Natural killer cell (primary cell): Measurements from ENCODE around the gene RPS6KL1. TPM values are rescaled to one million over a fixed set of nuclear protein-coding genes. Genes with fewer than 3 reads are reported as not detected.

ENCODE experiments used
- ATAC-seq, 3 donors: fragments of 150-1000 bp in 2 of 3; fragments of 200-7000 bp in 1 of 3; cut with Tn5 transposase; 1 replicate in 1 of 3; 2 replicates in 2 of 3; pipeline ENCODE4 v1.10.0; 2021; ENCODE audit warnings: mild to moderate bottlenecking in 2 of 3, moderate library complexity in 2 of 3
- DNase-seq, 2 donors: peaks; one replicate each; pipeline versions ENCODE4 v3.0.0 to v3.0.0-alpha.2; 2013 to 2021; ENCODE audit warnings: mixed read lengths in 1 of 2
- H3K27ac ChIP-seq: one replicate; pipeline ENCODE4 v1.5.1; 2013; ENCODE audit warnings: mild to moderate bottlenecking, low read length
- H3K27me3 ChIP-seq: one replicate; pipeline ENCODE4 v1.6.1; 2013; ENCODE audit warnings: low read length; ENCODE audit not compliant: control insufficient read depth, insufficient read depth
- H3K36me3 ChIP-seq: one replicate; pipeline ENCODE4 v1.6.1; 2013; ENCODE audit warnings: low read length; ENCODE audit not compliant: control insufficient read depth, insufficient read depth
- H3K4me1 ChIP-seq: one replicate; pipeline ENCODE4 v1.6.1; 2013; ENCODE audit warnings: low read length; ENCODE audit not compliant: control insufficient read depth, insufficient read depth
- H3K4me3 ChIP-seq: one replicate; pipeline ENCODE4 v1.5.1; 2013; ENCODE audit warnings: low read length
- H3K9me3 ChIP-seq: one replicate; pipeline ENCODE4 v1.6.1; 2013; ENCODE audit warnings: low read length; ENCODE audit not compliant: control insufficient read depth, insufficient read depth
- H3K27ac Mint-ChIP-seq, 2 donors: one replicate each; pipeline ENCODE4 v1.8.0; 2022; ENCODE audit warnings: mild to moderate bottlenecking in 2 of 2, mixed read lengths in 2 of 2, moderate library complexity in 1 of 2
- H3K27me3 Mint-ChIP-seq, 2 donors: one replicate each; pipeline ENCODE4 v1.8.0; 2022; ENCODE audit warnings: low read depth in 2 of 2, mixed read lengths in 2 of 2
- H3K36me3 Mint-ChIP-seq: one replicate; pipeline ENCODE4 v1.8.0; 2022; ENCODE audit warnings: mixed read lengths
- H3K4me1 Mint-ChIP-seq, 2 donors: one replicate each; pipeline ENCODE4 v1.8.0; 2022; ENCODE audit warnings: mixed read lengths in 2 of 2
- H3K4me3 Mint-ChIP-seq: one replicate; pipeline ENCODE4 v1.8.0; 2022; ENCODE audit warnings: mild to moderate bottlenecking, moderate library complexity, mixed read lengths
- H3K9me3 Mint-ChIP-seq, 2 donors: one replicate each; pipeline ENCODE4 v1.8.0; 2022; ENCODE audit warnings: mixed read lengths in 2 of 2
- WGBS: methylation state at CpG from one replicate; pipeline ENCODE4 v1.1.7; 2013; ENCODE audit warnings: missing lambda C conversion rate; ENCODE audit not compliant: insufficient coverage; 5-methylcytosine and 5-hydroxymethylcytosine counted together
- intact Hi-C: fragments of 100-400 bp; cut with micrococcal nuclease; formaldehyde crosslinking; loops from one replicate; pipeline ENCODE4 v1.14.2; 2022
- total RNA-seq, 4 donors: library from RNA; stranded (reverse); fragments of 120-200 nt in 1 of 4; gene quantifications; one replicate each; pipeline versions ENCODE4 v1.2.3 to v1.2.4, GENCODE V29; 2013 to 2022
- TF ChIP-seq, protein P1 (sequence below): fragments of 200-600 bp; IDR thresholded peaks from one replicate; pipeline ENCODE4 v1.8.0; 2022; ENCODE audit warnings: antibody characterized with exemption

Gene RPS6KL1
- total RNA-seq, 3 donors from 2014 or later (not counting 1 experiment from before 2014, with no cell fraction given): 1.9 to 7.9 (median 2.9) TPM

DNA sequence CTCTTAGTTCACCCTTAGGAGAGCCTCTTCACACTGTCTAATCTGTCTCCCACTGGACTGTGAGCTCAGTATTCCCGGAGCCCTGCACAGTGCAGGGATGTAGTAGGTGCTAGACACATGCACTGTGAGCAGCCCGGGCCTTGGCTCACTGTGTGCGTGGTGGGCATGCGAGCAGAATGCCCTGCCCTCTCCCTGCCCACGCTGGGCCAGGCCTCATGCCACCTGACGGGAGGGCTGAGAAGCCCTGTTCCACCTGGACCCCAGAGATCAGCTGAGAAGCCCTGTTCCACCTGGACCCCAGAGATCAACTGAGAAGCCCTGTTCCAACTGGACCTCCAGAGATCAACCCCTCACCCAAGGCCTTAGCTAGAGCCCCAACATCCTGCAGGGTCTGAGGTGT is 10.9 kb downstream of the RPS6KL1 start:
- no peak overlapping the region for H3K27ac Mint-ChIP-seq
- H3K9me3 Mint-ChIP-seq: no peaks in the 10 kb centered on the region
- Histone ChIP-seq H3K4me3 (no peak overlapping the region), H3K36me3 (no peaks in the 10 kb centered on the region), H3K9me3 (no peaks in the 10 kb centered on the region), H3K27me3 (no peaks in the 10 kb centered on the region), H3K4me1 (peaks cover 12% of the 10 kb centered on the region), H3K27ac (no peak overlapping the region)
- no peak for ATAC-seq
- H3K4me3 Mint-ChIP-seq: no peak overlapping the region
- H3K4me1 Mint-ChIP-seq: peaks cover 0 to 3% of the 10 kb centered on the region in 2 donors
- intact Hi-C loops: no loop called here
- H3K36me3 Mint-ChIP-seq: no peaks in the 10 kb centered on the region
- no peaks in the 10 kb centered on the region for H3K27me3 Mint-ChIP-seq
- WGBS: 84% methylated on average over 6 of the region's 6 CpGs
- DNase-seq: no peak
- TF ChIP-seq, protein P1, sequence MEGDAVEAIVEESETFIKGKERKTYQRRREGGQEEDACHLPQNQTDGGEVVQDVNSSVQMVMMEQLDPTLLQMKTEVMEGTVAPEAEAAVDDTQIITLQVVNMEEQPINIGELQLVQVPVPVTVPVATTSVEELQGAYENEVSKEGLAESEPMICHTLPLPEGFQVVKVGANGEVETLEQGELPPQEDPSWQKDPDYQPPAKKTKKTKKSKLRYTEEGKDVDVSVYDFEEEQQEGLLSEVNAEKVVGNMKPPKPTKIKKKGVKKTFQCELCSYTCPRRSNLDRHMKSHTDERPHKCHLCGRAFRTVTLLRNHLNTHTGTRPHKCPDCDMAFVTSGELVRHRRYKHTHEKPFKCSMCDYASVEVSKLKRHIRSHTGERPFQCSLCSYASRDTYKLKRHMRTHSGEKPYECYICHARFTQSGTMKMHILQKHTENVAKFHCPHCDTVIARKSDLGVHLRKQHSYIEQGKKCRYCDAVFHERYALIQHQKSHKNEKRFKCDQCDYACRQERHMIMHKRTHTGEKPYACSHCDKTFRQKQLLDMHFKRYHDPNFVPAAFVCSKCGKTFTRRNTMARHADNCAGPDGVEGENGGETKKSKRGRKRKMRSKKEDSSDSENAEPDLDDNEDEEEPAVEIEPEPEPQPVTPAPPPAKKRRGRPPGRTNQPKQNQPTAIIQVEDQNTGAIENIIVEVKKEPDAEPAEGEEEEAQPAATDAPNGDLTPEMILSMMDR: no peak

DNA sequence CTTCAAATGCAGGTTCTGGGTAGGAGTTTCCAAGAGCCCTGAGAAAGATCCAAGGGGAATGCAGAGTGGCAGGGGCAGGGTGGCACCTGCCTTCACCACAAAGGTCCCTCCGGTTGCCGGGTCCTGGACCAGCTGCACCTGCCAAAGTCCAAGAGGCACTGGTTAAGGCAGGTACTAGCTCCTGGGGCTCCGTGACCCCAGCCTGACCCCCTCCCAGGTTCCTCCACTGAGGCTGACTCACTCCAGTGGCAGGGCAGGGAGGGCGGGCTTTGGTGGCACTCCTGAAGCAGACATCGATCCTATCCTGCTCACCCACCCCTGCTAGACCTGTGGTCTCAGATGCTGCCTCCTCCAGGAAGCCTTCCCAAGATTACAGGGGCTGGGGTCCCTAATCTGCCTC is 11.4 kb downstream of the RPS6KL1 start:
- no peaks in the 10 kb centered on the region for H3K36me3 Mint-ChIP-seq
- H3K4me3 Mint-ChIP-seq: no peak overlapping the region
- no peak overlapping the region for H3K27ac ChIP-seq
- H3K27ac Mint-ChIP-seq: no peak overlapping the region
- H3K4me1 ChIP-seq: peaks cover 16% of the 10 kb centered on the region
- intact Hi-C loops: no loop called here
- H3K27me3 ChIP-seq: no peaks in the 10 kb centered on the region
- H3K36me3 ChIP-seq: no peaks in the 10 kb centered on the region
- H3K27me3 Mint-ChIP-seq: no peaks in the 10 kb centered on the region
- no peaks in the 10 kb centered on the region for H3K9me3 ChIP-seq
- H3K4me3 ChIP-seq: no peak overlapping the region
- 92% methylated on average over 5 of the region's 5 CpGs for WGBS
- DNase-seq: no peak
- H3K9me3 Mint-ChIP-seq: no peaks in the 10 kb centered on the region
- ATAC-seq: no peak
- TF ChIP-seq, protein P1: no peak
- peaks cover 0 to 6% of the 10 kb centered on the region in 2 donors for H3K4me1 Mint-ChIP-seq

DNA sequence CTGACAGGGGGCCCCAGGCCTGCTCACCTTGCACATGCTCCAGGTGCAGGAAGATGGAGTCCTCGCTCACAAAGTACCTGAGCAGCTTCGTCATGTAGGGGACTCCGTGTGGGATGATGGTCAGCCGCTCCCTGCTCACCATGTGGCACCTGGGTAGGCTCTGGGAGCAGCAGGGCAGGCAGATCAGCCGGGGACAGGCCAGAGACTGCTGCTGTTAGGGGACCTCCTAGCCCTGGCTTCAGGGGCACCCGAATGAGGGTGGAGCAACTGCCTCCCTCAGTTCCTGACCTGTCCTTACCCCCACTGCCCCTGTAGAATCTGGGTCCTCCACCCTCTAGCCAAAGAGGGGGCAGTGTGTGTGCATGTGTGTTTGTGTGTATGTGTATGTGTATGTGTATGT is 11.8 kb downstream of the RPS6KL1 start:
- H3K4me1 ChIP-seq: peaks cover 17% of the 10 kb centered on the region
- Mint-ChIP-seq H3K4me1 (peaks cover 0 to 6% of the 10 kb centered on the region in 2 donors), H3K27ac (no peak overlapping the region), H3K4me3 (no peak overlapping the region), H3K36me3 (no peaks in the 10 kb centered on the region), H3K27me3 (no peaks in the 10 kb centered on the region), H3K9me3 (no peaks in the 10 kb centered on the region)
- no peak overlapping the region for H3K27ac ChIP-seq
- H3K36me3 ChIP-seq: no peaks in the 10 kb centered on the region
- intact Hi-C loops: no loop called here
- TF ChIP-seq, protein P1: no peak
- no peaks in the 10 kb centered on the region for H3K9me3 ChIP-seq
- no peak for ATAC-seq
- no peaks in the 10 kb centered on the region for H3K27me3 ChIP-seq
- H3K4me3 ChIP-seq: no peak overlapping the region
- 95% methylated on average over 6 of the region's 6 CpGs for WGBS
- DNase-seq: no peak

DNA sequence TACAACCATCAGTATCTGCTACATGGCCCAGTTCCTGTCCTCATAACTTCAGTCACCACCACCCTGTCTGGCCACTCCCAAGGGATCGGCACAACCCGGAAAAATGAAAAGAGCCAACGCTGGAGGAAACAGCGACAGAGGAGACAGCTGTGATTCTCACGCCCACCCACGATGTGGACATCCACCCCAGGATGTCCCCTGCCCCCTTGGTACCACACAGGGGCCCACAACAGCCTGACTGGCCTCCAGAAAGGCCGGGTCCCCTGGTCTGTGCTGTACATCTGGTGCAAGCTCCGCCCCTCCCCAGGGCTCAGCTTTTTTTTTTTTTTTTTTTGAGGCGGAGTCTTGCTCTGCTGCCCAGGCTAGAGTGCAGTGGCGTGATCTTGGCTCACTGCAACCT is 12.5 kb downstream of the RPS6KL1 start:
- no peak overlapping the region for H3K4me3 Mint-ChIP-seq
- 93% methylated on average over 10 of the region's 10 CpGs for WGBS
- Histone ChIP-seq H3K27me3 (no peaks in the 10 kb centered on the region), H3K27ac (no peak overlapping the region), H3K4me3 (no peak overlapping the region), H3K4me1 (peaks cover 22% of the 10 kb centered on the region), H3K36me3 (no peaks in the 10 kb centered on the region), H3K9me3 (no peaks in the 10 kb centered on the region)
- H3K4me1 Mint-ChIP-seq: peaks cover 0 to 6% of the 10 kb centered on the region in 2 donors
- H3K36me3 Mint-ChIP-seq: no peaks in the 10 kb centered on the region
- no peak for ATAC-seq
- intact Hi-C loops: no loop called here
- TF ChIP-seq, protein P1: no peak
- DNase-seq: no peak
- H3K9me3 Mint-ChIP-seq: no peaks in the 10 kb centered on the region
- no peak overlapping the region for H3K27ac Mint-ChIP-seq
- H3K27me3 Mint-ChIP-seq: no peaks in the 10 kb centered on the region
